ENCODE data around the gene UCK2.
"Not testable (repeated sequence)": the region's sequence is repeated elsewhere in the genome, so short reads cannot be mapped to it uniquely, and the experiment has no call there.

The UCK2 gene

GRCh38 chr1:165827268-165828102, at the start of gene UCK2:
Gene UCK2, plus strand, starts transcription at chr1:165827614. Its CDS starts 220 bp downstream, at chr1:165827834.
- DNase-seq: peak; percentile 53

- DNase-seq: not testable (repeated sequence)
These were observed 49.2 kb upstream of the UCK2 start for GRCh38 chr1:165778197-165778596.

DNA sequence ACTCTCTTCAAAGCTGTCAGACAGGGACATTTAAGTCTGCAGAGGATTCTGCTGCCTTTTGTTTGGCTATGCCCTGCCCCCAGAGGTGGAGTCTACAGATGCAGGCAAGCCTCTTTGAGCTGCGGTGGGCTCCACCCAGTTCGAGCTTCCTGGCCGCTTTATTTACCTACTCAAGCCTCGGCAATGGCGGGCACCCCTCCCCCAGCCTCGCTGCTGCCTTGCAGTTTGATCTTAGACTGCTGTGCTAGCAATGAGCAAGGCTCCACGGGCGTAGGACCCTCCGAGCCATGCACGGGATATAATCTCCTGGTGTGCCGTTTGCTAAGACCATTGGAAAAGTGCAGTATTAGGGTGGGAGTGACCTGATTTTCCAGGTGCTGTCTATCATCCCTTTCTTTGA, 43.9 kb upstream of the UCK2 start:
- DNase-seq: not testable (repeated sequence)

DNA sequence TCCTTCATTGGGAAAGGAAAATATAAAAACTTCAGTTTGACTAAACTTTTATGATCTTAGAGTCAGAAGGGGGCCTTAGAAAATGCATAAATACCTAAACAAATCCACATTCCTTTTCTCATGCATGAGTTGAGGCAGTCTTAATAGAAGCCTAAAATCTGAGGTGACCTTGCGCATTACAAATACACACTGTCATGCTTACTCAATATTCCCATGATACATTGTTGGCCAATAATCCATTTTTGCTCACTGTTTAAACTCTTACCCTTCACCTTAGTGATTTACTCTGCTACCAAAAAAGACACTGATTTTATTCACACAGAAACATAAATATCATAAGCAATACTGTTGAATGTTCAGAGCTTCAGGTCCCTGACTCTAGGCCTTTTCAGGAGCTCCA, 39.7 kb upstream of the UCK2 start:
- DNase-seq: no peak

GRCh38 chr1:165793951-165794350, 33.5 kb upstream of the UCK2 start:
- DNase-seq: no peak

DNA sequence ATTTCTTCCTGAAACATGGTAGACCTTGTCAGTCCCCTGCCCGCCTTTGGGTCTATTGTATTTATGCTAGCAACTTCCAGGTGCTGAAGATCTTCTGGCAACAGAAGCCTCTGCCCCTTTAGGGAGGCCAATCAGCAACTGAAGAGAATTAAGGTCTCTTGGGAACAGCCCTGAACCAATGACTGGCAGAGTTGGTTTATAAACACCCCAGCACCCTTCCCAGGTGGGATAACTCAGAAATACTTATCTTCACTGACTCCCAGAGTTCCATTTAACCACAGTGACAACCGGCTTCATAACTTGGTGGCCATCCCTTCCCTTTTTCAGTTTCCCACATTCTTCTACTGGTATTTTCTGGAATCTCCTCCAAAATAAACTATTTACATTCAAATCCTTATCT, 31.5 kb upstream of the UCK2 start:
- no peak for DNase-seq

DNA sequence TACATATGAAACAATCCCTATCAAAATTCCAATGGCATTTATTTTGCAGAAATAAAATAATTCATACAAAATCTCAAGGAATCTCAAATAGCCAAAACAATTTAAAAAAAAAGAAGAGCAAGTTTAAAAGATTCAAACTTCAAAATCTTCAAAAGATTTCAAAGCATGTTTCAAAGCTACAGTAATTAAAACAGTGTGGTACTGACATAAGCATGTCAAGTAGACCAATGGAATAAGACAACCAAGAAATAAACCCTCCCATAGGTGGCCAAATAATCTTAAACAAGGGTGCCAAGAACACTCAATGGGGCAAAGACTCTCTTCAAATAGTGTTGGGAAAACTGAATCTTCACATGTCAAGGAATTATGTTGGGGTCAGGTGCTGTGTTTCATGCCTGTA, 28.0 kb upstream of the UCK2 start:
- no peak for DNase-seq

DNA sequence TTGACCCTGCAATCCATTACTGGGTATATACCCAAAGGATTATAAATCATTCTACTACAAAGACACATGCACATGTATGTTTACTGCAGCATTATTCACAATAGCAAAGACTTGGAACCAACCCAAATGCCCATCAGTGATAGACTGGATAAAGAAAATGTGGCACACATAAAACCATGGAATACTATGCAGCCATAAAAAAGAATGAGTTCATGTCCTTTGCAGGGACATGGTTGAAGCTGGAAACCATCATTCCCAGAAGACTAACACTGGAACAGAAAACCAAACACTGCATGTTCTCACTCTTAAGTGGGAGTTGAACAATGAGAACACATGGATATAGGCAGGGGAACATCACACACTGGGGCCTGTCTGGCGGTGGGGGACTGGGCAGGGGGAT, 22.9 kb upstream of the UCK2 start:
- DNase-seq: not testable (repeated sequence)

DNA sequence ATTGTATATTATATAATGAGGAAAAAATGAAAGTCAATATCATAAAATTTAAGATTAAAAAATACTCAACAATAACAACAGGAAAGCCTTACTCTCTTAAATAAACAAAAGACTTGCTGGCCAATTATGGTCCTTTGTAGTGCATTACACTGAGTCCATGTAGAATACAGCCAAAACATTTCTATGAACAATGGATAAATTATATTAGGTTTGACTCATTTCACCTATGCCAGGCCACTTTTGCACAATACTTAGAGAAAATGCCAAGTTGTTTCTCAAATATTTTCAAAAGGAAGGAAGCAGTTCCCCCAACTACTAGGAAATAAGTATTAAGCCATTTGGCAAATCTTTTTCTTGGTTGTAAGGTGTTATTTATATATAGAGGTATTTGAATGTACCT, 19.8 kb upstream of the UCK2 start:
- no peak for DNase-seq

- no peak for DNase-seq
These were observed 11.7 kb upstream of the UCK2 start for GRCh38 chr1:165815725-165816124.

- no peak for DNase-seq
These were observed 11.3 kb upstream of the UCK2 start for GRCh38 chr1:165816157-165816556.

GRCh38 chr1:165816826-165817497, 10.5 kb upstream of the UCK2 start:
- no peak for DNase-seq

GRCh38 chr1:165823552-165824268, 3.7 kb upstream of the UCK2 start:
- no peak for DNase-seq

GRCh38 chr1:165824269-165824643, 3.2 kb upstream of the UCK2 start:
- no peak for DNase-seq

DNA sequence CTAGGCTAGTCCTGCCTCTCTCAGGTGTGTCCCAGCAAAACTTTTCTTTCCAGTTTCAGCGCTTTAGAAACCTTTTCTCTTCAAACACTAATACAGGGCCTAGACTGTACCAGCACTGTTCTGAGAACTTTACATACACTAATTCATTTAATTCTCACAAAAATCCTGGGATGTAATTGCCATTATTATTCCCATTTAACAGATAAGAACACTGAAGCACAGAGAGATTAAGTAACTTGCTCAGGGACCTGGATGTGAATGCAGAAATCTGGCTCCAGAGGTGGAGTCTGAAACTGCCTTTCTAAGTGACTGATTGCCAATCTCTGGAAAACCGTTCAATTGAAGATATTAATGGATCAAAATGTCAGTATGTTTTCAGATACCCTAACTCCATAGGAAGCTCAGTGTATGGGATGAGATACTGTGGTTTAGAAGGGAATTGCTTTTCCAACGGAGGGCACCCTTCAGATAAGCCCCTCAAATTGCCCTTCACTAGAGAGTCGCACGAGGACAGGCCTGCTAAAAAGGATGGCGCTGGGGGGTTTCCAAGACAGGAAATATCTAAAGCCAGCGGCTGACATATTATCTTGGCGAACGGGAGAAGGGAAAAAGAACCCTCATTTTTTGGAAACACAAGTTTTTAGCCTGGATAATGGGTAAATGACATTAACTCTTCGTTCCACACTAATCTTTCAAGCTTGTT, 698 bp upstream of the UCK2 start:
- no peak for DNase-seq

DNA sequence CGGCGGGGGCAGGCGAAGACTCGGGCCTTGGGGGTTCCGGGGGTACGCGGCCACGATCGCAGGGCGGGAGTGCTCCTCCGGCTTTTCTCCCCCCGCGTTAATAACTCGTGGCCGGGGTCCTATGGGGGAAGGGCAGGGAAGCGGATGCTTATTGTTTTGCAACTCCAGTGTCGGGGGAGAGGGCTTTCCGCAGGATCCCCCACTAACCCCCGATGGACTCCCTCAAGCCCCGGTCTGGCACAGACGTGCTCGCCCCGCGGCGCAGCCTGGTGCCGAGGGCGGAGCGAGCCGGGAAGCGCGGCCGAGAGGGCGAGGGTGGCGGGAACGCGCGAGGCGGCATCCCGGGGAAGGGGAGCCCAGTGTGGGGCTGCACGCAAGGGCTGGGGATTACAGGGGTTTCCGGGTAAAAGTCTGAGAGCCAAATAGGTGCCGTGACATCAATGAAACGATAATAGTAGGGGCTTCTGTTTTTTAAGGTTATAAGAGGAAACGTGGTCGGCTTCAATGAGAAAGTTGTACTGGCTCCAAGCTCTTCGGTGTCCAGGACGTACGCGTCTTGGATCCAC, 772 bp downstream of the UCK2 start:
- DNase-seq: peak; percentile 34

GRCh38 chr1:165828669-165829329, 1.4 kb downstream of the UCK2 start:
- DNase-seq: no peak

GRCh38 chr1:165829888-165830287, 2.5 kb downstream of the UCK2 start:
- DNase-seq: no peak

GRCh38 chr1:165831146-165831545, 3.7 kb downstream of the UCK2 start:
- DNase-seq: no peak

GRCh38 chr1:165832902-165833301, 5.5 kb downstream of the UCK2 start:
- DNase-seq: no peak

GRCh38 chr1:165833358-165833757, 5.9 kb downstream of the UCK2 start:
- DNase-seq: no peak

GRCh38 chr1:165834229-165834628, 6.8 kb downstream of the UCK2 start:
- DNase-seq: no peak
